ENCODE results near the gene KCNIP1. TPM values are rescaled to one million over a fixed set of nuclear protein-coding genes. Genes with fewer than 3 reads are reported as not detected.

Gene KCNIP1
- total and polyA plus RNA-seq, 9 of the 15 experiments (the other 6 are each of a cell fraction or from before 2014, with no cell fraction given), result not detected

- peaks cover 0 to 25% of the 10 kb centered on the region in 2 experiments; a peak in 2 of 5 replicates for H3K27me3 ChIP-seq (ENCODE audit: control insufficient read depth in 2 of 2, insufficient read depth in 2 of 2, low read length in 2 of 2)
- BruUV-seq (replicated peaks), result no TSS peak
- DNase-seq (ENCODE audit: extremely low read depth in 1 of 4, low spot score in 3 of 4), result no peak
- H2AFZ ChIP-seq (ENCODE audit: low read depth, low read length), result no peak overlapping the region
- intact Hi-C loops (cut with micrococcal nuclease), result no loop called here
- H3K9me3 ChIP-seq (replicated peaks; ENCODE audit: control insufficient read depth, insufficient read depth, low read depth, low read length), result no peaks in the 10 kb centered on the region
- H3K9ac ChIP-seq (ENCODE audit: insufficient read depth in 1 of 2, low read depth in 2 of 2, low read length in 2 of 2), result no peak overlapping the region
- H3K79me2 ChIP-seq (ENCODE audit: control insufficient read depth, insufficient read depth, low read length), result no peaks in the 10 kb centered on the region
- H3K9me1 ChIP-seq (ENCODE audit: control insufficient read depth, insufficient read depth, low read length), result no peaks in the 10 kb centered on the region
- peaks cover 5% of the 10 kb centered on the region; the same call in 1 of the 2 replicates for H4K20me1 ChIP-seq (replicated peaks; ENCODE audit: control insufficient read depth, insufficient read depth, low read length)
- no peaks in the 10 kb centered on the region for H3K36me3 ChIP-seq (ENCODE audit: control insufficient read depth, insufficient read depth, low read length)
- ChIA-PET POLR2A (interaction anchor here (0.7 kb wide), 1 partner anchor 1826 kb away, joined by 4 read pairs; no protein-coding TSS in a partner anchor), CTCF (ENCODE audit: low intra/inter-chr PET ratio) (no interaction called here)
- no peak for ATAC-seq
- H3K4me1 ChIP-seq (replicated peaks in 1 of 2; ENCODE audit: control insufficient read depth in 2 of 2, insufficient read depth in 2 of 2, low read length in 2 of 2), result no peaks in the 10 kb centered on the region; a peak in 1 of 5 replicates
- no peak overlapping the region for H3K4me2 ChIP-seq (ENCODE audit: insufficient read depth, low read length)
- WGBS (ENCODE audit: insufficient coverage, low coverage, missing lambda C conversion rate), result 0% methylated on average over 6 of the region's 6 CpGs
- TF ChIP-seq MLLT1 (IDR thresholded peaks at IDR 0.05) (no peak), ZNF384 (IDR thresholded peaks at IDR 0.05; ENCODE audit: low read depth, low read length) (no peak), IRF2 (CRISPR knock-in tag; IDR thresholded peaks at IDR 0.05) (no peak)
- no peak for FAIRE-seq
- H3K27ac ChIP-seq (ENCODE audit: extremely low read depth, low read depth, low read length), result no peak overlapping the region
- no peak overlapping the region for H3K4me3 ChIP-seq
- in situ Hi-C loops (cut with MboI), result no loop called here
Observed at GRCh38 chr5:170643591-170643990, 139.8 kb downstream of the KCNIP1 start.

- Histone ChIP-seq H3K4me1 (replicated peaks in 1 of 2; ENCODE audit: control insufficient read depth in 2 of 2, insufficient read depth in 2 of 2, low read length in 2 of 2) (no peaks in the 10 kb centered on the region), H2AFZ (ENCODE audit: low read depth, low read length) (no peak overlapping the region), H3K9me3 (replicated peaks; ENCODE audit: control insufficient read depth, insufficient read depth, low read depth, low read length) (no peaks in the 10 kb centered on the region), H3K4me2 (ENCODE audit: insufficient read depth, low read length) (no peak overlapping the region), H3K27ac (ENCODE audit: extremely low read depth, low read depth, low read length) (no peak overlapping the region), H3K36me3 (ENCODE audit: control insufficient read depth, insufficient read depth, low read length) (no peaks in the 10 kb centered on the region), H3K9ac (ENCODE audit: insufficient read depth in 1 of 2, low read depth in 2 of 2, low read length in 2 of 2) (no peak overlapping the region), H3K79me2 (ENCODE audit: control insufficient read depth, insufficient read depth, low read length) (no peaks in the 10 kb centered on the region), H3K27me3 (ENCODE audit: control insufficient read depth in 2 of 2, insufficient read depth in 2 of 2, low read length in 2 of 2) (peaks cover 0 to 22% of the 10 kb centered on the region in 2 experiments; a peak in 2 of 5 replicates), H3K9me1 (ENCODE audit: control insufficient read depth, insufficient read depth, low read length) (no peaks in the 10 kb centered on the region), H3K4me3 (no peak overlapping the region), H4K20me1 (replicated peaks; ENCODE audit: control insufficient read depth, insufficient read depth, low read length) (no peaks in the 10 kb centered on the region)
- FAIRE-seq (no peak), ATAC-seq (no peak), DNase-seq (ENCODE audit: extremely low read depth in 1 of 4, low spot score in 3 of 4) (no peak)
- intact Hi-C loops (cut with micrococcal nuclease), result no loop called here
- ChIA-PET POLR2A (interaction anchor here (0.5 kb wide), 1 partner anchor 11 kb away, joined by 3 read pairs; no protein-coding TSS in a partner anchor), CTCF (ENCODE audit: low intra/inter-chr PET ratio) (no interaction called here)
- no TSS peak for BruUV-seq (replicated peaks)
- in situ Hi-C loops (cut with MboI), result no loop called here
- TF ChIP-seq ZNF197 (CRISPR knock-in tag; IDR thresholded peaks at IDR 0.05; ENCODE audit: low read depth) (no peak), ZNF407 (IDR thresholded peaks at IDR 0.05; ENCODE audit: low read depth) (no peak), ZKSCAN1 (IDR thresholded peaks at IDR 0.05; ENCODE audit: low read depth, low read length) (no peak), ZNF12 (CRISPR knock-in tag; IDR thresholded peaks at IDR 0.05) (no peak)
Observed at GRCh38 chr5:170644501-170644900, 140.7 kb downstream of the KCNIP1 start.
